Activated CD8-positive, alpha-beta memory T cell treated with anti-CD3 and anti-CD28 coated beads, Interleukin-2, amount 50 U/mL, for 48 hours (primary cell): ENCODE measurements around the gene FBXO15.

ENCODE experiments used
- DNase-seq: peaks from one replicate; pipeline ENCODE4 v3.0.0-alpha.2; 2020

FBXO15 gene, protein sequence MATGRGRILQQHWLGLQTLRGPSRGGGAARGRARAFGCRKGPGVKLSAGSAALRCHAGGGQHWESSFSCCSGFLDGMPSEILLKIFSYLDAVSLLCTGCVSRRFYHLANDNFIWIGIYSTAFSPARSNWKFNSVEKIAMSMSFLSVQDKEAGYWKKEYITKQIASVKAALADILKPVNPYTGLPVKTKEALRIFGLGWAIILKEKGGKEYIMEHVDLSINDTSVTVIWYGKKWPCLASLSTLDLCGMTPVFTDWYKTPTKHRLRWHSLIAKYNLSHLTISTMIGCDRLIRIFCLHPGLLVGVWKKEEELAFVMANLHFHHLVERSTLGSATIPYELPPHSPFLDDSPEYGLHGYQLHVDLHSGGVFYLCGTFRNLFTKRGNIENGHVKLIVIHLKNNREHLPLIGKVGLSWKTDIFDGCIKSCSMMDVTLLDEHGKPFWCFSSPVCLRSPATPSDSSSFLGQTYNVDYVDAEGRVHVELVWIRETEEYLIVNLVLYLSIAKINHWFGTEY

DNA sequence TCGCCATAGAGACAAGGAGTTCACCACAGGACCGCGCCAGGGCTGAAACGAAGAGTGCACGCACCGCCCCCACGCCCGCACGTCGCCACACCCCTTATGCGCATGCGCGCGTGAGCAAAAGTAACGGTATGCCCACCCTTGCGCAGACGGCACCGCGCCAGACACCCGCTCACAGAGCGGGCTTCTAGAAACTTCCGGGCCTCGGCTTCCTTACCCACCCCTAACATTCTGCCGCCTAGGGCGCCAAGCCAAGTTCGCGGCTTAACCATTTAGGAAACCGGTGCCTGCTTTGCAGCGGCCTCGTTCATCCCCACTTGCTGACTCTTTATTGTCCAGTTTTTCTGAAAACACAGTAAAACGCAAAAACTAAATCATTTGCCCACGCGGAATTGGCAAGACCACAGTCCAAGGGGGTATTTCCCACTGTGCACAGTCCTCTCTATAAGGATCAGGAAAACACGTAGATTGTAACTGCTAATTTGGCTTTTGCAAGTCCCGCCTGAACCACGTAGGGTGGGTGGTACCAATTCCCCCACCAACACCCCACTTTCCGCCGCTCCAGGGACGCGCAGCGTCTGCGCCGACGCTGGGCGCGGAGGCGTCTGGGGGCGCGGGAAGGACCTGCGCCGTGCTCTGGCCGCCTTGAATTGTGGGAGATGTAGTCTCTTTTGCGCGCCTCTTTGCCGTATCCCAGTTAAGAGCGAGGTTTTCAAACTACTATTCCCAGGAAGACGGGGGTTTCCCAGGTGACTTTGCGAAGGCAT, at the start of gene FBXO15, which contains the start of gene TIMM21:
FBXO15 (minus strand) TSS at position 56 of the 764 bp plus-strand sequence; CDS start at position 7, 49 bp downstream.
TIMM21 (plus strand) TSS at position 745 of the 764 bp plus-strand sequence. CDS start 286 bp downstream, outside the sequence.
- peak; percentile 98 for DNase-seq

DNA sequence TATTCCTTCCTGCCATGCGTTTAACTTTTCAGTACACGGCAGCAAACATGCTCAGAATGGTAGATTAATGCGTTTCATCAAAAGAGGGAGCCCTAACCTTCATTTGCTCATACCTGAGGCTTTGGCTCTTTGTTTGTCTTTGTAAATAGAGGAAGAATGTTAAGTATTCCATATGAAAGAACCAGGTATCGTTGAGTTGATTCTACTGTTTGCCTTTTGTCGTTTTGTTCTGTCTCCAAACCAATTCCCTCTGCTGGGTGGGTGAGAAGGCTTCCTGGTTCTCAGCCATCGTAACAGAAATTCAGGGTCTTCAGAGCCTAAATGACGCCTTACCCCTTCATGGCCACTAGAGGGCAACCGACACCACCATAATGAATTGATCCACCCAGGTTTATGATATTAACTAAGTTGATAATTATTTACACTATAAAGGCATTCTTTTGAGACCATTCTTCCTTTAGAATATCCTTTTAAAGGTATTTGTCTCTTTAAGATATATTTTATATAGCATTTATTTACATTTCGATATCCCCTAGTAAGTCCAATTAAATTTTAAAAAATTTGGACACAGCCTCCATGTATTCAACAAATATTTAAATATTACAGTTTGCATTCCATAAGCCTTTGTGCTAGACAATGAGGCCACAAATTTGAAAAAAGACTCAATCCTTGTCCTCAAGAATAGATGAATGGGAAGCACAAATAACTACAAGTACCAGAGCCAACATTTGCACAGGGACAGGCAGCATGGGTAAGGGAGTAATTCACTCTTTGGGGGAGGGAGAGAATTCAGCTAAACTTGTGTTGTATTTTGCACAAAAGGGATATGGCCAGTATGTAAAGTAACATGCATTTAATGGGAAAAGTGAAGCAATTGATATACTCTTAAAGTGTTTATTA, 48.8 kb upstream of the FBXO15 start:
- no peak for DNase-seq

DNA sequence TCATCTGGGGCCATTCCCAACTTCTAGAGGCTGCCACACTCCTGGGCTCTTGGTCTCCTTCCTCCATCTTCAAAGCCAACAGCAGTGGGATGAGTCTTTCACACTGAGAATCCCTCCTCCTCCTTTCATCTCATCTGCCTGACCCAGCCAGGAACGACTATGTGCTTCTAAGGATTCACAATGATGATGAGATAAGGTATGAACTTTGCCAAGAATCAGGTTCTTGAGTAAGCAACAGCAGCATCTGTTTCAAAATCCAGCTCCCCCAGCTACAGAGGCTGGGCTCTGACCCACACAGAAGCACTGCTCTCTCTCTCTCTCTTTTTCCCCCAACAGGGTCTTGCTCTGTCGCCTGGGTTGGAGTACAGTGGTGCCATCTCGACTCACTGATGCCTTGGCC, 47.1 kb upstream of the FBXO15 start:
- DNase-seq: no peak

DNA sequence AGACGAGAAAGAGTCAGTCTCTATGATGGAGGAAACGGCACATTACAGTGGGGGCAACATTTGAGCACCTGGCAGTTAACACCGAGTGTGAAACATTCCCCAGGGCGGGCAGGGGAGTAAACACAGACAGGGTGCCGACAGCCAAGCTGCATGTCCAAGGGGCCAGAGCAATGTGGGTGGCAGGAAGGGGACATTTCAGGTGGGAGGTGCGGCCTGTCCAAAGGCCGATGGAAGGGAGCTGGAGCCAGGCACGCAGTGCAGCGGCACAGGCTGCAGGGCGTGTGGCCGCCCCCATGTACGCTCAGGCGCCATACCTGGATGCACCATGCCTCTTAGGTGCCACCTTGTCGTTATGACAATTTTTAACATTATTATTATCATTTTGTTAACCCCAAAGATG, 43.9 kb upstream of the FBXO15 start:
- no peak for DNase-seq

DNA sequence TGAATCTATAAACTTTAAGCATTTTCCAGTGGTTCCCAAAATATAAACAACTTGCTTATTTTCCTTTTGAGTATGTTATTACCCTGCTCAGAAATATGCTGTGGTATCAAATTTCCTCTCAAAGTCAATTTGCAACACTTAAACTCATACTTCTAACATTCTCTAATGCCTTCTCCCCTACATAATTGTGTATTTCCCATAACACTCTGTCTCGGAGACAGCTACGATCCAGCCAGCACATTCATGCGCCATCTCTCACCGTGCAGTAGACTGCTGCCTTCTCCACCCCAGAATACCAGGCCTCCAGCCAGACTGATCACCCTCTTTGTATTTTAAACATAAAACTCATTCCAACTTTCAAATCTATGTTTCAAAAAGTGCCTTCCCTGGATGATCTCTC, 42.5 kb upstream of the FBXO15 start:
- no peak for DNase-seq

DNA sequence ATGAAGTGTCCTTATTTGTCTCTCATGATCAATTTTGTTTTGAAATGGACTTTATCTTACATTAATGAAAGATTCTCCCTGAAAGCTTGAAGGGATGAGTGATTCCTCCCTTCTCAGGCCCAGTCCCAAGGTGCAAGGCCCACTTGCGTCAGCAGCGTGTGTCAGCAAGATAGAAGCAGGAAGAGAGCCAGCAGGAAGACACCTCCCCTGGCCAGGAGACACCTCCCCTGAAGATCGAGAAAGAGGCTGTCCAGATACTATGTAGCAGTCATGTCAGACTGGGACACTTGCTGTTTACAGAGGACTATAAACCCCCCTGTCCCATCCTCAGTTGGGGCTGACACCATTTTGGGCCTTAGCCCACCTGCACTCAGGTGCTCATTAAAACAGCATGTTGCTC, 39.0 kb upstream of the FBXO15 start:
- DNase-seq: no peak

DNA sequence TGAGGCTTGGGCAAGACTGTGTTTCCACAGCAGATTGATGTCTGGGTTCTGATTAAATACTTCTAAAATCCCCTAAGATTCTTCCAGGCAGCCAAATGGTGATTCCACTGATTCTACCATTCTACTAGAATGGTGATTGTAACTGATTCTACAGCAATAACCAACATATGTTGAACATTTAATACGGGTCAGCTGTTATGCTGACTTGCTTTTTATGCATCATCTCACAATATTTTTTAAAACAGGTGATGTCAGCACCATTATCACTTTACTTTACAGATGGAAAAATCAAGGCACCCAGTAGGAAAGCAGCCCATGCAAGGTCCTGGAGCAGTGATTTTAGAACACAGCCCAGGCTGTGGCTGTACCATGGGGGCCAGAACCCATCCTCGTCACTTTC, 38.2 kb upstream of the FBXO15 start:
- DNase-seq: no peak

DNA sequence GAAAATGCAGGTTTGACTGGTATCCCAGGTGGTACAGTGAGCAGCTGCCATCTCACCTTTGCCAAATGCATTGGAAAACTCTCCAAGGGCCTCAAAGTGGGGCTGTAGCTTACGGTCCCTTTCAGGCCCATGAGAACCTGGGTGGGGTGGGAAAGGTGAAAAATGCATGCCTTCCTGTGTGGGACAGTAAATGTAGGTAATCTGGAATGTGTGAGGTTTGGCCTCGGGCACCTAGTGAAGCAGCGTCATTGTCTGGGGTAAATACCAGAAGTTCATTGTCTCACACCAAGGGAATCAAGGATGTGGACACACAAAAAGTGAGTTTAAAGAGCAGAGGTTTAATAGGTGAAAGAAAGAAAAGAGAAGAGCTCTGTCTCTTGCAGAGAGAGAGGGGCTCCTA, 37.2 kb upstream of the FBXO15 start:
- DNase-seq: no peak

DNA sequence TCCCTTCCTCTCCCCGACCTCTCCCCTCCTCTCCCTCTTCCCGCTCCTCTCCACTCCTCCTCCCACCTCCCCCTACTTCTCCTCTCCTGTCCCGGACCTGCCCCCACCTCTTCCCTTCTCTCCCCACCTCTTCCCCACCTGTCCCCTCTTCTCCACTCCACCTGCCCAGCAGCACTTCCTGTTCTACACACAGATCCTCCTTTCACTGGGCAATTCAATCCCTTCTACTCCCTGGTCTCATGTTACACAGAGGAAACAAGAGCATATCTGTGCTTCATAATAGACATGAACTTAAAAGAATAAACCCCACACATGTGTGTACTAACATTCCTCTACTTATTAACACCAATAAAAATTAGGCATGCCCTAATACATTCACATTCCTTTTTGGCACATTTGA, 35.5 kb upstream of the FBXO15 start:
- no peak for DNase-seq

DNA sequence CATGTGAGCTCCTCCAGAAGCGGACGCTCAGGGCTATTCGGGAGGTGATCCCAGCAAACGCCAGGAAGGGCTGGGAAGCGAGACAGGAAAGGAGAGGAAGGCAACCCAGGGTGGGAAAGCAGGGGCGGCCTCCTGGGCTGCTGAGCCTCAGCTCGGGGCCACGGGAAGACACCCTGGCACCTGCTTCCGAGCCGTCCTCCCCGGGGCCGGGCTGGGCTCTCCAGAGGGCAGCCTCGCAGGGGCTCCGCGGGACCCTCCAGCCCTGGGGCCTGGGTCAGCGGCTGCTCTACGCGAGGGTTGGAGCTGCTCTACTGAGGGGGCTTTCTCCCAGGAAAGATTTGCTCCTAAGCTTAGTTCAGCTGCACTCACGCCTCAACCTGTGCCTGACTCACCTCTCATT, 34.7 kb upstream of the FBXO15 start:
- no peak for DNase-seq

DNA sequence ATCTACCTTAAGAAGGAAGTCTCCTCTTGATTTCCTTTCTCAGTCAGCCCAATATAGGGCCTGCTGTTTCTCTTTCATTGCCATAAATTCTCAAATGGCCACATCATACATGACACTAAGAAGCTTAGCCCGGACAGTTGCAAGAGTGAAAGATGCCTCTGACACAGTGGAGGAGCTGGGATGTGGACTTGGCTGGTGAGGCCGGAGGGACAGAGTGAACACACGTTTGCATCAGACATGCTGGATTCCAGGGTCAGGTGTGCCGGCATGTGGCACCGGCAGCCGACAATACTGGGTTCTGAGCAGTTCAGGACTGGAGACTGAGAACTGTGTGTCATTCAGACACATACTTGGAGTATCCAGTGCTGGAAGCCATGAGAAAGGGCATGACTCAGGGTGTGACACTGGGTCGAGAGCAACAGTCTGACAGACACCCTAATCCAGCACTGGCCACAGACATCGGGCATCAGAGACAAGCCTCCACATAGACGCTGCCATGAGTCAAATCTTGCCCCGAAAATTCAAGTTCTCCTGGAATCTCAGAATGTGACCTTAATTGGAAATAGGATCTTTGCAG, 32.1 kb upstream of the FBXO15 start:
- no peak for DNase-seq

DNA sequence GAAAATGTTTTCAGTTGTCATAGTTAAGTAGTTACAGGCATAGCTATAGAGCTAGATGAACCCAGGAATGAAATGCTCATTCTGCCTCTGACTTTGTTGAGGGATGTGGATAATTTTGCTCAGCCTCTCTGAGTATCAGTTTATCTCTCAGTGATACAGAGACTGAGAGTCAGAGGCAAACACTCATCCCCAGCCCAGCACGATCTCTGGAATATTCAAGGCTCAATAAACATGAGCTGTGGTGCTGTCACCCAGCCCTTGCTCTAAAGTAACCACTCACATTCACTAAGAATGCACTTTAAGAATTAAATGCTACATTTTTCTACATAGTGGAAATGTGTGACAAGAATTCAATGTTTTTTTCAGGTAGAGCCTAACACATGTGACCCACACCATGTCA, 31.2 kb upstream of the FBXO15 start:
- DNase-seq: no peak

DNA sequence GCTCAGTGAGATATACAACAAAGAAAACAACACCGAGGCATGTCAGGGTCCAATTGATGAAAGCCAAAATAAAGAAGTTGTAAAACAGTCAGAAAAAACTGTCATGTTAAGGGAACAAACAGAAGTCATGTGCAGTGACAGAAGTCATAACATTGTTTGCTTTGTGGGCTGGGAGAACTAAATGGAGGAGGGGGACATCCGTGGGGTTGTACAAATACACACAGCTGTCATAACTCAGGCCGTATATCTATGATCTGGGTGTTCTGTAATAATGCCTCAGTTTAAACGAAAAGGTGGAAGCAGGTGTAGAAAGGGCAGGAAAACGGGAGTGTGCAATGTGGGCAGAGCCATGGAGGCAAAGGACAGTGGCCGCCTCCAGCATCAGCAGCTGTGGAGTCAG, 28.0 kb upstream of the FBXO15 start:
- no peak for DNase-seq

DNA sequence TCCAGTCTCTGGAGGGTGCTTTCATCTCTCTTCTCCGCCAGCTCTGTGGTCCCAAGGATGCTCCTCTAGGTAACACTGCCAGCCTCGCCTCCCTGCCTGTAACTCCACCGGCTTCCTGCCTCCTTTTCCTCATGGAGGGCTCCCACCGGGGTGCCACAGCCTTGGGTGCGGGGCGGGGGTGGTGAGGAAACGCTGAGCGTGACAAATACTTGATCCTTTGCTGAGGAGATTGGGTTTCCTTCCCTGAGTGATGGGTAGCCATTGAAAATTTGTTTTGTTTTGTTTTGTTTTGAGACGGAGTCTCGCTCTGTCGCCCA, 25.8 kb upstream of the FBXO15 start:
- DNase-seq: no peak

DNA sequence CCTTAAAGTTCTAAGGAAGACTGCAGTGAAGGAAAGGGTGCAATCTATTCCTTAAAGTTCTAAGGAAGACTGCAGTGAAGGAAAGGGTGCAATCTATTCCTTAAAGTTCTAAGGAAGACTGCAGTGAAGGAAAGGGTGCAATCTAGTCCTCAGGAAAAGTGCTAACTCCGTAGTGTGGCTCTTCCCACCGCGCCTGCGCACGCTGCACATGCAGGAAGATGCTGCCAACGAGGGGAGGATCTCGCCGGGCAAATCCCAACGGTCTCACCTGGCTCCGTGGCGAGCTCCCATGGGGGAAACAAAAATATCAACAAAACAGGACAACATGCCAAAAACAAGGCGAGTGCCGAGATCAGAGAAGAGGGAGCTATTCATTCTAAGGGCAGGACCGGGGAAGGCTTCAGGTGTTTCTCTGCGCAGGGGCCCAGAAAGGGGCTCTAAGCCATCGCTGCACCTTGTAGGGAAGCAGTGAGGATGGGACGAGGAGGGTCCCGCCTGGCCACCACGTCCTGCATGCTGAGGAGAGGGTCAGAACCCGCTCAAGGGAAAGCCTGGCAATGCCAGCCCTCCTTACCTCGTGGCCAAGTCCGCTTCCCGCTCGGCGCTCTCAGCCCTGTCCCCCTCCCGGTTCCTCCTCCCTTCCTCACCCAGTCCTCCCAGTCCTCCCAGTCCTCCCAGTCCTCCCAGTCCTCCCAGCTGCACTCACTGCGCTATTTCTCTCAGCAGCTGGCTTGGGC, 25.2 kb upstream of the FBXO15 start:
- no peak for DNase-seq

DNA sequence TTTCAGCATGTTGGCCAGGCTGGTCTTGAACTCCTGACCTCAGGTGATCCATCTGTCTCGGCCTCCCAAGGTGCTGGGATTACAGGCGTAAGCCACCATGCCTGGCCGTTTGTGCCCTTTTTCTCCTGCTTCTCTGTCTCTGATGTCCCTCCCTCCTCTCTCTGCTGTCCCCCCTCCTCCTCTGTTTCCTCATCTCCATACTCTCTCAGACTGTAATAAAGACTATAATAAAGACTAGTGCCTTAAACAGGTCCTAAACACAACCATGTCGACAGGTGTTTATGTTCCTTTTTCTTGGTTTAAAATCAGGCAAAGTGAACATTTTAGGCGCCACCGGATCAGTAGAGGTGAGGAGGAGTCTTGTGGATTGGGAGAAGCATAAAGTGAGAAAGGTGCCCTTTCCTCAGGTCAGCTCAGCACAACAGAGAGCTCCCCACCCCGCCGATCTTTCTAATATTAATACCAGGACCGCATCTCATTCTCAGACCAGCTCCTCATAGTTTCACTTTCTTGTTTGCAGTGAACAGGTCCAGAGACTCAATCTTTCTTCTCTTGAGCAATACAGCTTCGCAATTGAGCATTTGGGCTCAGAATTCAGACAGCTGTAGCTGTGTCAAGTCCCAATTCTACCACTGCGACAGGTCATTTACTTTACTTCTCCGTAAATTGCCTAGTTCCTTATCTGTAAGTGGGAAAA, 24.4 kb upstream of the FBXO15 start:
- no peak for DNase-seq

DNA sequence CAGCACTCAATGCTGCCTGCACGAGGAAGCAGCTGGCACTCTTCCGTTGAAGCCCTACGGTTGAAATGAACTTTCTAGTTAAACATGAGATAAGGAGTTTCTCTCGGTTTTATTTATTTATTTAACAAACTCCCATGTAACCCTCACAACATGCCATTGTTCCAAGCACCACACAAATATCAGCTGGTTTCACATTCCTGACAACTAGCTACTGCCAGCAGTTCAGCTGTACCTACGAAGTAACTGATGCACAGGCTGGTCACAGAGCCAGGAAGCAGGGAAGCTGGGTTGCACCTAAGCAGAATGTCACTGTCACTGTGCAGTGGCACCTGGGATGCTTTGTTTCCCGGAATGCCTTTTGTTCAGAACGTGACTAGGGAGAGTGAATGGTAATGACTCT, 18.8 kb upstream of the FBXO15 start:
- DNase-seq: no peak

DNA sequence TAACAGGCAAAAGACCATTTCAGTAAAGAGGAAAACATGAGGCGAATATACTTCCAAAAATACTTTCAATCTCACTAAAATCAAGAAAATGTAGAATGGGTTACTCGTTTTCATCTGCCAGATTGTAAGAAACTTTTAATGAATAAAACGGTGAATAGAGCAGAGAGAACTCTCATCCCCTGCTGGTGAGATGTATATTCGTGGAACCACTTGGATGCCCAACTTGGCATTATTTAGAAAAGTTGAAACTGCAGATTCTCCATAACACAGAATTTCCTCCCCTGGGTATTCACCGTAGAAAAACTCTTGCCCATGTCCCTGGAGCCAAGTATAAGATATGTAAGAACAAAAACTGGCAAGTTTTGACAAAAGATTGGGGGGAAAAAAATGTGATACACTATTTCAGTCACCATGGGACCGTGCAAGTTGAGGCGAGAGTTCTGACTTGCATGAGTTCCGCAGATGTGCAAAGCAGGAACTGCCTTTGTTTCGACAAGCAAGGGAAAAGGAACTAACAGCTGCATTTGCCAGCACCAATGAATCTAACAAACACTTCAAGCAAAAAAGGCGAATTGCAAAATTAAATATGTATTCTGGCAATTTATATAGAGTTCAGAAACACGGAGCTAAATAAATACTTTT, 15.5 kb upstream of the FBXO15 start:
- DNase-seq: no peak

DNA sequence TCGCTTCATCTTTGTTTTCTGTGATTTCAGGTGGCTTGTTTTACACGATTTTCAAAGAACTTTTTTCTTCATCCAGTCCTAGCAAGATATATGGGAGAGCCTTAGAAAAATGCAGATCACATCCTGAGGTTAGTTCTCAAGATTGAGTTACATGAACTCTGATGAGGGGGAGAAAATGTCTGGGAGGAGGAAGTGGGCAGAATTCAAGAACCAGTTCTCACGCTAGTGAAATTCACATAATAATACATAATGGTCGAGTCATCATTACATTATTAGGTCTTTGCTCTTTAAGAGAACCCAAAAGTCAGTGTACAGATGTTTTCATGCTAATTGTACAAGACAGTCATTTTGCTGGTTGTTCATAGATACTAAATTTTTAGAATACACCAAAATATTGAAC, 7.6 kb upstream of the FBXO15 start:
- no peak for DNase-seq

DNA sequence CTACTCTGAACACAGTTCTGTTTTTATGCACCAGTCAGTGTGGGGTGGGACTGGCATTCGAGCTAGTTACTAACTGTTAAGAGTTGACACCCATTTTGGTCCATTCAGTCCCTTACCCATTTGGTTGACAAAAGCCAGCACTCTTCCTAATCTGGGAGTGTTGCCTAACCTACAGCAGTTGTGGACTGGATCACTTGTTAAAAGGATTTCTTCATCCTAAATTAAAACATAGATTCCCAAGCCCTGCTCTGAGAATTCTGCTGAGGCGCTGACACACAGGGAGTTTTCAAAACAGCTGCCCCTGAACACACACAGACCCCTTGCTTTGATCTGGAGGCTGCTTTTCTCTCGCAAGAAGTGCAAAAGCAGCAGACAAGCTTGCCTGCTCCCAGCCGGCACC, 7.1 kb upstream of the FBXO15 start:
- no peak for DNase-seq

DNA sequence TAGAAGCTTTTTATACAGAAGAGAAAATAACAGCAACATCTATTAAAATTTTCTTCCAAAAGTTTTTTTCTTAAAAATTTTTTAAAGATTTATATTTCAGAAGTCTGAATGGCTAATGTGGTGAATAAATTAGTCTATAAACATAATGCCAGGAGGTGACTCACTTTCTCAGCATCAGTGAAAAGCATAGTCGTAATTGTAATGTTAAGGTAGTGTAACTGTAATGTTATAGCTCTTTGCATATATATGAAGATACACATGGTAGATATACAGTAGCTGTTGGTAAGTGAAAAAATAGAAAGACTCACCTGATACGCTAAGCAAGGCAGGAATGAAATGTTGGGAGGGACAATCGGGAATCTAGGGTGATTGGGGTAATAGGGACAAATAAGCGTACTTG, 6.2 kb upstream of the FBXO15 start:
- no peak for DNase-seq
